ENCODE results near the gene IGHMBP2. TPM values are rescaled to one million over a fixed set of nuclear protein-coding genes. Genes with fewer than 3 reads are reported as not detected.
A peak's percentile ranks its signal among the peaks of the same experiment; 100 is the strongest.
"Not testable (repeated sequence)": the region's sequence is repeated elsewhere in the genome, so short reads cannot be mapped to it uniquely, and the experiment has no call there.

IGHMBP2 gene
- total and polyA plus RNA-seq, 8 donors = 8.5 to 41.3 (median 12.4) TPM

DNA sequence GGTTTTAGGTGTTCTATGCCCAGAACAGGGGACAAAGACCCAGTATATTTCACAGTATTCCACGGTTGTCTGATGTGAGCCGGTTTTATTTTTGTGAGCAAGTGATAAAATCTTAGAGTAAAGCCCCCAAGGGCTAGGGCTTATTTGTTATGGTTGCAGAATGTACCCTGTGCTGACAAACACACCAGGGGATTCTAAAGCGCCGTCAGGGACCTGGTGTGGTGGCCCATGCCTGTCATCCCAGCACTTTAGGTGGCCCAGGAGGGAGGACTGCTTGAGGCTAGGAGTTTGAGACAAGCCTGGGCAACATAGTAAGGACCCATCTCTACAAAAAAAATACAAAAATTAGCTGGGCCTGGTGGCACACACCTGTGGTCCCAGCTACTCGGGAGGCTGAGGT lies 22.8 kb upstream of the IGHMBP2 start:
- intact Hi-C loops (cut with DNase I) = no loop called here
- H3K27ac ChIP-seq = no peak overlapping the region
- no peaks in the 10 kb centered on the region for H3K9me3 ChIP-seq
- no peak for FAIRE-seq
- no peak overlapping the region for H3K4me3 ChIP-seq
- H3K27me3 ChIP-seq = no peaks in the 10 kb centered on the region
- H3K4me1 ChIP-seq = no peaks in the 10 kb centered on the region
- no peak for ATAC-seq
- TF ChIP-seq, protein P1, sequence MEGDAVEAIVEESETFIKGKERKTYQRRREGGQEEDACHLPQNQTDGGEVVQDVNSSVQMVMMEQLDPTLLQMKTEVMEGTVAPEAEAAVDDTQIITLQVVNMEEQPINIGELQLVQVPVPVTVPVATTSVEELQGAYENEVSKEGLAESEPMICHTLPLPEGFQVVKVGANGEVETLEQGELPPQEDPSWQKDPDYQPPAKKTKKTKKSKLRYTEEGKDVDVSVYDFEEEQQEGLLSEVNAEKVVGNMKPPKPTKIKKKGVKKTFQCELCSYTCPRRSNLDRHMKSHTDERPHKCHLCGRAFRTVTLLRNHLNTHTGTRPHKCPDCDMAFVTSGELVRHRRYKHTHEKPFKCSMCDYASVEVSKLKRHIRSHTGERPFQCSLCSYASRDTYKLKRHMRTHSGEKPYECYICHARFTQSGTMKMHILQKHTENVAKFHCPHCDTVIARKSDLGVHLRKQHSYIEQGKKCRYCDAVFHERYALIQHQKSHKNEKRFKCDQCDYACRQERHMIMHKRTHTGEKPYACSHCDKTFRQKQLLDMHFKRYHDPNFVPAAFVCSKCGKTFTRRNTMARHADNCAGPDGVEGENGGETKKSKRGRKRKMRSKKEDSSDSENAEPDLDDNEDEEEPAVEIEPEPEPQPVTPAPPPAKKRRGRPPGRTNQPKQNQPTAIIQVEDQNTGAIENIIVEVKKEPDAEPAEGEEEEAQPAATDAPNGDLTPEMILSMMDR (IDR thresholded peaks at IDR 0.05) = no peak
- H3K36me3 ChIP-seq = no peaks in the 10 kb centered on the region
- WGBS, 2 donors = 93 to 94% methylated on average over 5 of the region's 5 CpGs
- DNase-seq = no peak

DNA sequence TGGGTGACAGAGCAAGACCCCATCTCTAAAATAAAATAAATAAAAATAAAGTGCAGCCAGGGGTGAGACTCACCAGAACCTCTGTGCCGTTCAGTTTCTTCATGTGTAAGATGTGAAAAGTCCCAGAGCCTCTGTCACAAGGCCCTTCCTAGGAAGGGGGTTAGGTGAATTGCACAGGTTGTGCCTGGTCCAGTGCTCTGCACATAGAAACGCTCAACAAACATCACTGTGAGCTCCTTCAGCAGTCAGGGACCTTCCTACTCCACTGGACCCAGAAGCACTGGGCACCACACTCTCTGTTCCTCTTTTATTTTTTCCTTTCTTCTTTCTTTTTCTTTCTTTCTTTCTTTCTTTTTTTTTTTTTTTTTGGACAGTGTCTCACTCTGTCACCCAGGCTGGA lies 22.4 kb upstream of the IGHMBP2 start:
- no peak for DNase-seq
- H3K4me3 ChIP-seq = no peak overlapping the region
- no peak overlapping the region for H3K27ac ChIP-seq
- H3K27me3 ChIP-seq = no peaks in the 10 kb centered on the region
- ATAC-seq = no peak
- H3K36me3 ChIP-seq = no peaks in the 10 kb centered on the region
- no peak for FAIRE-seq
- TF ChIP-seq, protein P1 (IDR thresholded peaks at IDR 0.05) = no peak
- no peaks in the 10 kb centered on the region for H3K9me3 ChIP-seq
- no peaks in the 10 kb centered on the region for H3K4me1 ChIP-seq
- intact Hi-C loops (cut with DNase I) = no loop called here
- WGBS, 2 donors = 90 to 93% methylated on average over 2 of the region's 2 CpGs

- no peak for DNase-seq
- H3K27me3 ChIP-seq = no peaks in the 10 kb centered on the region
- H3K4me1 ChIP-seq = no peaks in the 10 kb centered on the region
- TF ChIP-seq, protein P1 (IDR thresholded peaks at IDR 0.05) = no peak
- no peaks in the 10 kb centered on the region for H3K9me3 ChIP-seq
- H3K27ac ChIP-seq = no peak overlapping the region
- 86 to 92% methylated on average over 13 of the region's 13 CpGs for WGBS, 2 donors
- no peak overlapping the region for H3K4me3 ChIP-seq
- intact Hi-C loops (cut with DNase I) = no loop called here
- FAIRE-seq = no peak
- no peaks in the 10 kb centered on the region for H3K36me3 ChIP-seq
- no peak for ATAC-seq
These were observed 21.3 kb upstream of the IGHMBP2 start for GRCh38 chr11:68882391-68882790.

GRCh38 chr11:68884827-68885226 lies 18.9 kb upstream of the IGHMBP2 start:
- intact Hi-C loops (cut with DNase I); H3K4me1 ChIP-seq; DNase-seq; H3K27ac ChIP-seq; H3K9me3 ChIP-seq; FAIRE-seq; H3K27me3 ChIP-seq; H3K4me3 ChIP-seq; ATAC-seq; H3K36me3 ChIP-seq: not testable (repeated sequence)
- 91 to 96% methylated on average over 15 of the region's 15 CpGs for WGBS, 2 donors

DNA sequence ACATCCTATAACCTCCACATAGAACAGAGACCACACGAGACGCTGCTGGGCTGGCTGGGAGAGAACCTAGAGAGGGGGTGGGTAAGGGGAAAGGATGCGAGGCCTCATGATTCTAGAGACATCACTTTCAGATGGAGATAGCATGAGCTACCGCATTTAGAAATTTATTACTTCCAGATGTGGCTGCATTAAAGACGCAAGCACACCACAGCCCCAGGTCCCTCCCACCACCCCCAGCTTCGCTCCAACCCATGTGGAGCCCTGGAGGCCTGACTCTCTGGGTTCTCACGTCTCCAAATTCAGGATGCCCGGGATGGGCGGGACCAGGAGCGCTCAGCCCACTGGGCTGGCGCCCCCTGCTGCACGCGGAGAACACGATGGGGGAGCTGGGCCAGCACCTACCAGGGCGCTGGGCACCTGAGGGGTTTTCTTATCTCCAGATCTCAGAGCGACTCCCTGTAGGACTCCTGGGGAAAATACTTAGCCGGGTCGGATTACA lies 13.7 kb upstream of the IGHMBP2 start:
- intact Hi-C loops (cut with DNase I) = no loop called here
- no peak overlapping the region for H3K4me3 ChIP-seq
- H3K27ac ChIP-seq = peak overlapping the region in 1 of 4 donors; percentile 17
- no peaks in the 10 kb centered on the region for H3K9me3 ChIP-seq
- FAIRE-seq (no peak), DNase-seq (no peak), ATAC-seq (peak in 3 of 4 donors; percentile 53 to 66 (median 55))
- peaks cover 0 to 16% (median 15%) of the 10 kb centered on the region in 3 donors for H3K36me3 ChIP-seq
- WGBS, 2 donors = 69 to 75% methylated on average over 18 of the region's 18 CpGs
- H3K27me3 ChIP-seq = no peaks in the 10 kb centered on the region
- no peaks in the 10 kb centered on the region for H3K4me1 ChIP-seq
- TF ChIP-seq, protein P1 (IDR thresholded peaks at IDR 0.05) = no peak

Data from pancreas (tissue), 10 donors.